ENCODE results near the gene PABPC1L.

Gene PABPC1L

GRCh38 chr20:44970243-44970757 lies 60.4 kb downstream of the PABPC1L start:
- no peak for DNase-seq

- no peak for DNase-seq
Observed at GRCh38 chr20:44973053-44973452, 63.2 kb downstream of the PABPC1L start.

GRCh38 chr20:44976698-44977097 lies 66.8 kb downstream of the PABPC1L start:
- no peak for DNase-seq

- DNase-seq = no peak
Observed at GRCh38 chr20:44979090-44979621, 69.3 kb downstream of the PABPC1L start.

- no peak for DNase-seq
Observed at GRCh38 chr20:44981736-44982406, 72.0 kb downstream of the PABPC1L start.

- no peak for DNase-seq
Observed at GRCh38 chr20:44983093-44983674, 73.3 kb downstream of the PABPC1L start.

GRCh38 chr20:44988631-44989171 lies 78.8 kb downstream of the PABPC1L start:
- DNase-seq = no peak

Data from NCI-H187 (cell line).